ENCODE data around the gene APBA1. TPM values are rescaled to one million over a fixed set of nuclear protein-coding genes. Genes with fewer than 3 reads are reported as not detected.

APBA1 gene
- total RNA-seq, 4 donors from 2014 or later = 3.3 to 9.7 (median 5.2) TPM

DNA sequence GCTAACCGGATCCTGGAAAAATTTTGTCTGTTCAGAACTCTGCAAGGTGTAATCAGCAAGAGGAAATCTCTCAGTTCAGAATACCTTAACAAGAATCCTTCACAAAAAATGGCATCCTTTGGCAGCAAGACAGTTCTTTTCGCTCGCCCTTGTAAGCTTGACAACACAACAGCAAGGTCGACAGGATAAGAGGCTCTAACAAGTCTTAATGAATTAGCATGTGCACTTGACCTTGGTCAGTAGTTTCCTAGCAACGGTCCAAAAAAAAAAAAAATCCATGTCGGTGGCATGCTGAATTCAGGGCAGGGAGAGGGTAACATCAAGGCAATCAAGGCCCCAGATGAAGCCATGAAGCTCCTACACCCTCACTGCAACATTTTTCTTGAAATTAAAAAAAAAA lies 172.8 kb downstream of the APBA1 start:
- no peaks in the 10 kb centered on the region for H3K4me1 ChIP-seq
- H3K9me3 ChIP-seq = no peaks in the 10 kb centered on the region
- H3K27me3 ChIP-seq = no peaks in the 10 kb centered on the region
- H3K27ac ChIP-seq (replicated peaks in 1 of 4) = no peak overlapping the region
- WGBS = 81% methylated on average over 6 of the region's 6 CpGs
- TF ChIP-seq POLR2A (IDR thresholded peaks at IDR 0.05; ENCODE audit: low read depth) (no peak), EP300 (IDR thresholded peaks at IDR 0.05) (no peak)
- TF ChIP-seq, protein P1, sequence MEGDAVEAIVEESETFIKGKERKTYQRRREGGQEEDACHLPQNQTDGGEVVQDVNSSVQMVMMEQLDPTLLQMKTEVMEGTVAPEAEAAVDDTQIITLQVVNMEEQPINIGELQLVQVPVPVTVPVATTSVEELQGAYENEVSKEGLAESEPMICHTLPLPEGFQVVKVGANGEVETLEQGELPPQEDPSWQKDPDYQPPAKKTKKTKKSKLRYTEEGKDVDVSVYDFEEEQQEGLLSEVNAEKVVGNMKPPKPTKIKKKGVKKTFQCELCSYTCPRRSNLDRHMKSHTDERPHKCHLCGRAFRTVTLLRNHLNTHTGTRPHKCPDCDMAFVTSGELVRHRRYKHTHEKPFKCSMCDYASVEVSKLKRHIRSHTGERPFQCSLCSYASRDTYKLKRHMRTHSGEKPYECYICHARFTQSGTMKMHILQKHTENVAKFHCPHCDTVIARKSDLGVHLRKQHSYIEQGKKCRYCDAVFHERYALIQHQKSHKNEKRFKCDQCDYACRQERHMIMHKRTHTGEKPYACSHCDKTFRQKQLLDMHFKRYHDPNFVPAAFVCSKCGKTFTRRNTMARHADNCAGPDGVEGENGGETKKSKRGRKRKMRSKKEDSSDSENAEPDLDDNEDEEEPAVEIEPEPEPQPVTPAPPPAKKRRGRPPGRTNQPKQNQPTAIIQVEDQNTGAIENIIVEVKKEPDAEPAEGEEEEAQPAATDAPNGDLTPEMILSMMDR (IDR thresholded peaks at IDR 0.05) = no peak
- no peak for DNase-seq (ENCODE audit: extremely low spot score)
- H3K36me3 ChIP-seq = no peaks in the 10 kb centered on the region
- no peak overlapping the region for H3K4me3 ChIP-seq
- intact Hi-C loops (cut with DNase I) = no loop called here

DNA sequence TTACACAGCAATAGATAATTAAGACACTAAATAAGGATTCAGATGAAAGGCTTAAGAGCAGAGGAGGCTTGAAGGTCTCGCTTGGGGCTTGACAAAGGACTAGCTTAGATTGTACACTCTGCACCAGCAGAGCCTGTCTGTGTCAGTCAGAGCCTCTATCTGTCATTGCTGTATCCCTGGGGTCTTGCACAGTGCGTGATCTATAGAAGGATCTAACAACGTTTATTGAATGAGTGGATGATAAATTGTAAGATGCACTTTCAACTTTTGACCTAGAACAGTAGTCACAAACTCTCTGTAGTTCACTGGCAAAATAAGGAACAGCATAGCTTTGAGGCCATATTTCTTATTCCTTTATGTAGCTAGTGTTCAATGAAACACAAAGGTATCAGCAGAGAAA lies 173.7 kb downstream of the APBA1 start:
- Histone ChIP-seq H3K4me1 (no peaks in the 10 kb centered on the region), H3K9me3 (no peaks in the 10 kb centered on the region)

DNA sequence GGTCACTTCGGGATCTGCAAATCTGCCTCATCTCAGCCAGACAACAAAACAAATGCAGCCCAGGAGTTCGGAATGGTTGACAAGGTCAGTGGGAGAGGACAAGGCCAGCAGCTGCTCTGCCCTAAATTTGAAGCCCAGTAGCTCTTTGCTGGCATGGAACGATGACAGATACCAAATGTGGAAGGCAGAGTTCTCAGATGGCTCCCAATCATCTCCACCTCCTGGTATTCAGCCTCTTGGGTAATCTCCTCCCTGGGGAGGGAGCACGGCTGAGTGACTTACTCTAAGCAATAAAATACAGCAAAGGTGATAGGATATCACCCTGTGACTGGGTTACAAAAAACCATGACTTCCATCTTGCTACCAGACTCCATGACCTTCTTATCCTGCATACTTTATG lies 174.4 kb downstream of the APBA1 start:
- Histone ChIP-seq H3K4me3 (no peak overlapping the region), H3K27ac (replicated peaks in 1 of 4) (no peak overlapping the region), H3K27me3 (no peaks in the 10 kb centered on the region), H3K4me1 (no peaks in the 10 kb centered on the region), H3K36me3 (no peaks in the 10 kb centered on the region), H3K9me3 (no peaks in the 10 kb centered on the region)
- TF ChIP-seq POLR2A (IDR thresholded peaks at IDR 0.05; ENCODE audit: low read depth) = no peak
- TF ChIP-seq, protein P1 (IDR thresholded peaks at IDR 0.05) = no peak
- no peak for TF ChIP-seq EP300 (IDR thresholded peaks at IDR 0.05)
- TF ChIP-seq POLR2AphosphoS5 (IDR thresholded peaks at IDR 0.05) = no peak
- intact Hi-C loops (cut with DNase I) = no loop called here
- no peak for DNase-seq (ENCODE audit: extremely low spot score)
- 75% methylated on average over 4 of the region's 4 CpGs for WGBS

More for the DNA sequence above, 173.7 kb downstream of the APBA1 start:
- H3K4me3 ChIP-seq = no peak overlapping the region
- H3K36me3 ChIP-seq = no peaks in the 10 kb centered on the region
- H3K27ac ChIP-seq (replicated peaks in 1 of 4) = no peak overlapping the region
- intact Hi-C loops (cut with DNase I) = no loop called here
- no peaks in the 10 kb centered on the region for H3K27me3 ChIP-seq
- TF ChIP-seq POLR2AphosphoS5 (IDR thresholded peaks at IDR 0.05) = no peak
- TF ChIP-seq, protein P1 (IDR thresholded peaks at IDR 0.05) = no peak
- DNase-seq (ENCODE audit: extremely low spot score) = no peak
- WGBS = 63% methylated on average over 3 of the region's 3 CpGs

DNA sequence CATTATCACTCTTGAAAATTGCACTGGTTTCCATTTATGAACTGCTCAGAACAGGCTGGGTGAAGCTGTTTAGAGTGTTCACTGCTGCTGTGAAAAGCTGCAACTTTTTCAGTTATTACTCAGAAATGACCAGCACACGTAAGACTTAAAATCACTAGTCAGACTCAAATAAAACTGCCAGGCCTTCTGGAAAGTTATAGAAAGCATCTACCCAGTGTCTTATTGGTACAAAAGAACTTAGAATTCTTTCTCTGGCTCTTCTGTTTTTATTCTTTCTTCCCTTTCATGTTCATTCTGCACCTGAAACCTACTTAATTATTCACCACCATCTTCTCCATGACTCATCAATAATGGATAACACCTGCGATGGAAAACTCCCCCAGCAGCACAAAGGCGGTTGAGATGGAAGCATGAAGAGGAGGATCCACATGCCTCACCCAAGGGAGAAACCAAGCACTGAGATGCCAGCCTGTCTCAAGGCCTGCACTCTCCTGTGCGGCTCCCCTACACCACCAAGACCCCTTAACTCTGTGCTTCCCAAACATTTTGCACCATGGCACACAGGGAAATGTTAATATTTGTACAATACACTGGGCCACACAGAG lies 175.2 kb downstream of the APBA1 start:
- intact Hi-C loops (cut with DNase I) = no loop called here
- Histone ChIP-seq H3K27me3 (no peaks in the 10 kb centered on the region), H3K27ac (replicated peaks in 1 of 4) (no peak overlapping the region), H3K9me3 (no peaks in the 10 kb centered on the region), H3K36me3 (no peaks in the 10 kb centered on the region), H3K4me3 (no peak overlapping the region), H3K4me1 (no peaks in the 10 kb centered on the region)
- TF ChIP-seq EP300 (IDR thresholded peaks at IDR 0.05) (no peak), POLR2A (IDR thresholded peaks at IDR 0.05; ENCODE audit: low read depth) (no peak), POLR2AphosphoS5 (IDR thresholded peaks at IDR 0.05) (no peak)
- TF ChIP-seq, protein P1 (IDR thresholded peaks at IDR 0.05) = no peak
- DNase-seq (ENCODE audit: extremely low spot score) = no peak
- WGBS = 94% methylated on average over 4 of the region's 4 CpGs

DNA sequence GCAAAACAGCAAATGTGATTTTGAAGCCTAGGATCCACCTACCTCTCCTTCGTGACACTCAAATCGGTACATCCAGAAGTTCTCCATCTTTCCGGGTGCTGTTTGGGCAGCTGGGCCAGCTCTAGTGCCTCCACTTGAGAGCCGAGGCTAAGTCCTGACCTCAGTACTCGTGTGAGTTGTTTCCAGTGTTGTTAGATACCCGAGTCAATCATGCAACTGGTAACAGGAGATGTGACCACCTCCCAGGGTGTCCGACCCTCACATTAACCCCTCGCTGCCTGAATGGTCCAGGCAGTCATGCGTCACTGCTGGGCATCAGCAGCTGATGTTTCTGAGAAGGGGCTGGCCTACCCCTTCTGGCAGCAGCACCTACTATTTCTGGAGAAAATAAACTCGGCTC lies 176.9 kb downstream of the APBA1 start:
- H3K4me3 ChIP-seq = no peak overlapping the region
- 62% methylated on average over 10 of the region's 10 CpGs for WGBS

More for the DNA sequence above, 176.9 kb downstream of the APBA1 start:
- no peaks in the 10 kb centered on the region for H3K36me3 ChIP-seq
- DNase-seq (ENCODE audit: extremely low spot score) = no peak
- H3K9me3 ChIP-seq = no peaks in the 10 kb centered on the region
- no peaks in the 10 kb centered on the region for H3K27me3 ChIP-seq
- intact Hi-C loops (cut with DNase I) = no loop called here
- TF ChIP-seq EP300 (IDR thresholded peaks at IDR 0.05) (no peak), POLR2AphosphoS5 (IDR thresholded peaks at IDR 0.05) (no peak), POLR2A (IDR thresholded peaks at IDR 0.05; ENCODE audit: low read depth) (no peak)
- TF ChIP-seq, protein P1 (IDR thresholded peaks at IDR 0.05) = no peak
- no peaks in the 10 kb centered on the region for H3K4me1 ChIP-seq
- H3K27ac ChIP-seq (replicated peaks in 1 of 4) = no peak overlapping the region

All from esophagus muscularis mucosa (tissue), 4 donors.